GM19324 (cell line): ENCODE results near the gene POLR1G.

Source experiments
- ATAC-seq: cut with Tn5 transposase; IDR thresholded peaks from one replicate; pipeline ENCODE4 v1.9.1; 2021; ENCODE audit warnings: mild to moderate bottlenecking, moderate library complexity; ENCODE audit not compliant: unreplicated experiment, low FRiP score

The POLR1G gene, protein sequence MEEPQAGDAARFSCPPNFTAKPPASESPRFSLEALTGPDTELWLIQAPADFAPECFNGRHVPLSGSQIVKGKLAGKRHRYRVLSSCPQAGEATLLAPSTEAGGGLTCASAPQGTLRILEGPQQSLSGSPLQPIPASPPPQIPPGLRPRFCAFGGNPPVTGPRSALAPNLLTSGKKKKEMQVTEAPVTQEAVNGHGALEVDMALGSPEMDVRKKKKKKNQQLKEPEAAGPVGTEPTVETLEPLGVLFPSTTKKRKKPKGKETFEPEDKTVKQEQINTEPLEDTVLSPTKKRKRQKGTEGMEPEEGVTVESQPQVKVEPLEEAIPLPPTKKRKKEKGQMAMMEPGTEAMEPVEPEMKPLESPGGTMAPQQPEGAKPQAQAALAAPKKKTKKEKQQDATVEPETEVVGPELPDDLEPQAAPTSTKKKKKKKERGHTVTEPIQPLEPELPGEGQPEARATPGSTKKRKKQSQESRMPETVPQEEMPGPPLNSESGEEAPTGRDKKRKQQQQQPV

GRCh38 chr19:45406226-45407090 lies at the start of gene POLR1G:
POLR1G (plus strand) TSS chr19:45406644; CDS start chr19:45406697, 53 bp downstream.
- ATAC-seq = peak; percentile 77

DNA sequence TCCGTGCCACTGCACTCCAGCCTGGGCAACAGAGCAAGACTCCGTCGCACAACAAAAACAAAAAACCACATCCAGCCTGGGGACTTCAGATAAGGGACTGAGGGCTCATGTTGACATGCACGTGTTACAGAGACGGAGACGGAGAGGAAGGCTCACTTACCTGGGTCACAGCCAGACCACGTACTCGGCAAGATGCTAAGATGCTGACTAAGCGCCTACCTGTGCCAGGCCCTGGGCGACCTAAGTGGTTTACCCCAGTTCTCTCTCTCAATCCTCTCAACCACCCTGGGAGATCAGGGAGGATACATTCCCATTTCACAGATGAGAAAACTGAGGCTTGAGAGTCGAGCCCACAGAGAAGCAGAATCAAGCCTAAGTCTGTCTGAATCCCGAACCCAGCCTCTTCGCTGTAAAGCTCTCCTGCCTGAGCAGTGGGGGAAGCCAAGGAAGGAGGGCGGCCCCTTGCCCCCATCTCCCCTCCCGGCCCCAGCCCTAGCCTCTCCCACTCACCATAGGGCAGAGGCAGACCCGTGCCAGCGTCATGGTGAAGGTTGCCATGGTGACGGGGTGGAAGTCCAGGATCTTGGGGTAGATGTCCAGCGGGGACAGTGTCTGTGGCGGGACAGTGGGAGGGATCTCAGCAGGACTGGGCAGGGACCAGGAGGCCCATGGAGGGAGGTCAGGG lies 49.5 kb upstream of the POLR1G start:
- ATAC-seq = no peak

DNA sequence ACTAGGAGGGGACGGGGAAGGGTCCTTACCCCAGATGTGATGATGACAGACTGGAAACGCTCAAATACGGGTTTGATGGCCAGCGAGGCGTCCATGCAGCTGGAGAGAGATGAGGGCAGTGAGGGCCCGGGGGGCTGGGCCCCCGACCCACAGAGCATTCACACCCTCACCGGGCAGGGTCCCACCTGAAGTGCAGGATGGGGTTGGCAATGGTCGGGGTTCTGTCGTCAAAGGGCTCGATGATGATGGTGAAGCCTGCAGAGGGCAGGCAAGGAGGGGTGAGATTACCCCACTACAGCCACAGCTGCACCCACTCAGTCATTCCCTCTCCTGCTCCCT lies 49.0 kb upstream of the POLR1G start:
- ATAC-seq = no peak

DNA sequence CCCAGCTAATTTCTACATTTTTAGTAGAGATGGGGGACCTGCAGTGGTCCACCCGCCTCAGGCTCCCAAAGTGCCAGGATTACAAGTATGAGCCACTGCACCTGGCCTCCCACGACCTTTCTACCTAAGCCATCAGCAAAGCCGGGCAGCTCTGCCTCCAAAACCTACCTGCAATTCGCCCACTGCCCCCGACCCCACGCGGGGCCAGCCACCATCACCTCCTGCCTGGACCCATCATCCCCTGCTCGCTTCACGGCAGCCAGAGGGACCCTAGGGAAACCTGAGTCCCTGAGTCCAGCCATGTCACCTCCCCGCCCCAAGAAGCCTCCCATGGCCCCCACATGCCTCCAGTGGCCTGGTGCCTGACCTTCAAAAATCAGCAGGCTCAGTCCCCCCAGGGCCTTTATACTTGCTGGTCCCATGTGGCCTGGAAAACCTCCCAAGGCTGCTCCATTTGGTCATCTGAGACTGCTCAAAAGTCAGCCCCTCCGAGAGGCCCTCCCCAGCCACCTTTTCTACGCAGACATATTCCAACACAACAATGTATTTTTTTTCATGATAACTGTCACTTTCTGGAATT lies 48.1 kb upstream of the POLR1G start:
- no peak for ATAC-seq

DNA sequence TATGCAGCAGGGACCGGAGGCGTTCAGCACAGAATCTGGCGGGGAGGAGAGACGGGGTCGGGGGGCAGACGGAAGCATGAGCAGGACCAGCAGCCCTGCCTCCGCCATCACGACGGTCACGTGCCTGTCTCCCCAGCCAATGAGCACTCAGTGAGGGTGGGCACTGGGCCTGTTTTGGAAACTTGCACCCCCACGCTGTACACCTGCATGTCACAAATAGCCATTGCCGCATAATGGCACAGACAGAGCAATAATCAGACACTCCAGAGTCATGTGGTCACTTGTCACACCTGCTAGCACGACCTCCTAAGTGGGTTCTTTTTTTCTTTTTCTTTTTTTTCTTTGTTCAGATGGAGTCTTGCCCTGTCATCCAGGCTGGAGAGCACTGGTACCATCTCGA lies 44.8 kb upstream of the POLR1G start:
- ATAC-seq = no peak

DNA sequence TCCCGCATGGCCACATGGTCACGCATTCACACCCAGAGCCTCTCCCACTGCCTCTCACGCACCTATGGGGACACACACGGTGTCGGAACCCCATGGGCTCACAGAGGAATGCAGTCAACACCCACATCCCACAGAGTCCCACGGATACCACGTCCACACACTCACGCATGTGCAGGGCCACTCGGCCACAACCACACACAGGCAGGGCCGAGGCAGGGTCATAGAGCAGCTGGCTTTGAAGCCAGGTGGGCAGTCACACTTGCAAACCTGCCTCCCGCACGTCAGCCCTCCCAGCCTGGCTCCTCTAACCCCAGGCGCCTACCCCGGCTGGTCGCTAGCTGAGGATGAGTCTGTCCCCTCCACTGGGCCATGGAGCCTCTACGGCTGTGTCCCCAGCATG lies 44.2 kb upstream of the POLR1G start:
- ATAC-seq = no peak

GRCh38 chr19:45363861-45364459 lies 42.5 kb upstream of the POLR1G start:
- ATAC-seq = no peak

- no peak for ATAC-seq
Observed at GRCh38 chr19:45364696-45365095, 41.7 kb upstream of the POLR1G start.

- no peak for ATAC-seq
Observed at GRCh38 chr19:45368127-45368526, 38.3 kb upstream of the POLR1G start.

GRCh38 chr19:45368737-45369340 lies 37.6 kb upstream of the POLR1G start:
- no peak for ATAC-seq

DNA sequence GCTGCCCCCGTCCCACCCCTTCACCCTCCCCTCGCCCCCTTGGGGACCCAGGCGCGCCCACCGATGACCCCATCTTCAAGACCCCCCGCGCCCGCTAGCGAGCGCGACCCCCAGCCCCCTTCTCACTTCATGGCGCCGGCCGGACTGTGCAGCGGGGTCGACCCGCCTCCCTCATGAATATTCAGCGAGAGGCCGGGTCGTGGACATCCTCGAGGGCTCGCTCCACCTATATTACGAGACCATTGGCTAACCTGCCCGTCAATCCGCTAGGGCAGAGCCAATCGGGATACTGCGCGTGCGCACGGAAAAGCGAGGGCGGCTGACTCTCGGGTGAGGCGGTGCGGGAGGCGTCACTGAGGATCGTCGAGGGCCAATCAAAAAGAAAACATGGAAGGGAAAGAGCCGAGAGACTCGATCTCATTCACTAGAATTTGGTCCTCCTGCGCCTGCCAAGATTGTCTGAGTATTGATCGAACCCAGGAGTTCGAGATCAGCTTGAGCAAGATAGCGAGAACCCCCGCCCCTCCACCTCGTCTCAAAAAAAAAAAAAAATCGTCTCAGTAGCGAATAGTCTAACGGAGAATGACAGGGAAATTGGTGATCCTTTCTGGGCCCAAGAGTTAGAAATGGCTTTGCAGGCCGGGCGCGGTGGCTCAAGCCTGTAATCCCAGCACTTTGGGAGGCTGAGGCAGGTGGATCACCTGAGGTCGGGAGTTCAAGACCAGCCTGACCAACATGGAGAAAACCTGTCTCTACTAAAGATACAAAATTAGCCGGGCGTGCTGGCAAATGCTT lies 35.8 kb upstream of the POLR1G start, which contains the start of gene ERCC2:
ERCC2 (minus strand) TSS at position 164 of the 795 bp plus-strand sequence; CDS start at position 131, 33 bp downstream.
- ATAC-seq = peak; percentile 98

DNA sequence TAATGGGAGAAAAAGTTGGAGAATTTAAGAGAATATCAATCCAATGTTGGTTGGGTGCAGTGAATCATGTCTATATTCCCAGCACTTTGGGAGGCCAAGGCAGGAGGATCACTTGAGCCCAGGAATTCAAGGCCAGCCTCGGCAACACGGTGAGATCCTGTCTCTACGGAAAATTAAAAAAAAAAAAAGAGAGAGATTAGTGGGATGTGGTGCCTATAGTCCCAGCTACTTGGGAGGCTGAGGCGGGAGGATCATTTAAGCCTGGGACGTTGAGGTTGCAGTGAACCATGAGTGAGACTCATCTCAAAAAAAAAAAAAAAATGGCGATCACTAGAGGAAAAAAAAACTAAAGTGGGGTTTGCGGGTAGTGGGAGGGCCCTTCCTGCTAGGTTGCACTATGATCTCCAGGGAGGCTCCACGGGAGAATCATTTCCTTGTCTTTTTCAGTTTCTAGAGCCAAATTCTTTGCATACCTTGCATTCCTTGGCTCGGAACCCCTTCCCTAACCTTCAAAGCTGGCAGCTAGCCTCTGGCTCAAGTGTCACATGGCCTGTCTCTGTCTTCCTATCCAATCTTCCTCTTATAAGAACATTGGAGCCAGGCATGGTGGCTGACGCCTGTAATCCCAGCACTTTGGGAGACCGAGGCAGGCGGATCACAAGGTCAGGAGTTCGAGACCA lies 30.3 kb upstream of the POLR1G start:
- ATAC-seq = no peak

GRCh38 chr19:45380107-45380506 lies 26.3 kb upstream of the POLR1G start:
- no peak for ATAC-seq

- ATAC-seq = no peak
Observed at GRCh38 chr19:45382426-45382825, 24.0 kb upstream of the POLR1G start.

- ATAC-seq = no peak
Observed at GRCh38 chr19:45385392-45386221, 20.8 kb upstream of the POLR1G start.

DNA sequence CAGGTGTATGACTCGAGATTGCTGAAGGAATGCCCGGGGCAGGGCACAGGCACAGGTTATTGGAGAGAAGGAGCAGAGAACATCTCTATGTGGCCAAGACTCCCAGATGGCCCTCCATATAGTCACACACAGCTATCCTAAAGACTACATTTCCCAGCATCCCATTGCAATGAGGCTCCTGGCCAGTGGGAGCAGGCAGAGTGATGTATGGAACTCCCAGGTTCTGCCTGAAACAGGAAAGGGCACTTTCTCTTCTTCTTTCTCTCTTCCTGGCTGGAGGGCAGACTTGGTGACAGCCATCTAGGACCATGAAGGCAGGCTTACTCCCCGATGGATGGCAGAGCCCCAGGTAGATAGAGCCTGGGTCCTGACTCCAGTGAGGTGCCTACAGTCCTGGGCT lies 15.1 kb upstream of the POLR1G start:
- ATAC-seq = no peak

DNA sequence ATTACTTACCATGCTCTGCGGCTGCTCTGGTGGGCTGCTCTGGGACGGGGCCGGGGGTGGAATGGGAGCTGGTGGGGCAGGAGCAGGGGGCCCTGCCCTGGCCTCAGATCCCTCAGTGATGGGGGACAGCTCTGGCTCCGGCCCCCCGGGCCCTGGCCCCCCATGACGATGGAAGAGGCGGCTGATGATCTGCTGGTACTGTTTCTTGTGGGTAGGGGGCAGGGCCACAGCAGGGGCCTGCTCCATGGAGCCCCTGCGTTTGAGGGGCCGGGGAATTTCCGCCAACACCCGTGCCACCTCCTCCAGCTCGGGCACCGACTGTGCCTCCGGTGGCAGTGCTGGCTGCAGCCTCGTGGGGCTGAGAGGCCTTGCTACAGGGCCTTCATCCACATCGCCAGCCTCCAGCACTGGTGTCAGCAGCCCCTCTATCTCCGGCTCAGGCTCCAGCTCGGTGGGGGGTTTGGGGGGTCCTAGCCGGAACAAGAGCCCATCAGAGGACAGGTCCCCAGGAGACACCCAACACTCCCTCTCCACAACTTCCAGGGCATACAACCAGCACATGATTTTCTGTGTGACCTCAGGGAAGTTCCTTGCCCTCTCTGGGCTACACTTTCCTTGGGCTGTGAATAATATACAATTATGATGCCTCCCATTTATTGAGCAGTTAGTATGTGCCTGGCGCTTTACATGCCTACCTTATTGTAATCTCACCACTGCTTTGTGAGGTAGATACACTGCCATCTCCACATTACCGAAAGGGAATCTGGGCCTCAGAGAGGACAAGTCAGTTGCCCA lies 14.4 kb upstream of the POLR1G start:
- no peak for ATAC-seq
